ENCODE measurements around the gene NCMAP.

DNA sequence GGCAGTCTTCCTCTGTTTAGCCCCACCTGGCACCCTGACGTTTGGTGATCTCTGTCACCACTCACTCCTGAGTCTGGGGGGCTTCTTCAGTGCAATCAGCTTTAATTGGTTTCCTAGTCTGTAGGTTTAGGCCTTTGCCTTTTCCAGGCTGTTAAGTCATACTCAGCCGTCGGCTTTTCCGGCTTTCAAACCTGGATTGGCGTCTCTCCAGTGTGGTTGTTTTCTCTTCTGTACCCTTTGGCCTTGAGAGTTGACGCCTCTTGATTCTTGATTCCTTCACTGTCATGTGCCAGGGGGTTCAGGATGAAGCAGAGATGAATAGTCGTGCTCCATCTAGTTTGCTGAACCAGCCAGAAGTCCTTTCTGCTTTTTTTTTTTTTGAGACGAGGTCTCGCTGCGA, 24.9 kb downstream of the NCMAP start:
- TF ChIP-seq, protein P1, sequence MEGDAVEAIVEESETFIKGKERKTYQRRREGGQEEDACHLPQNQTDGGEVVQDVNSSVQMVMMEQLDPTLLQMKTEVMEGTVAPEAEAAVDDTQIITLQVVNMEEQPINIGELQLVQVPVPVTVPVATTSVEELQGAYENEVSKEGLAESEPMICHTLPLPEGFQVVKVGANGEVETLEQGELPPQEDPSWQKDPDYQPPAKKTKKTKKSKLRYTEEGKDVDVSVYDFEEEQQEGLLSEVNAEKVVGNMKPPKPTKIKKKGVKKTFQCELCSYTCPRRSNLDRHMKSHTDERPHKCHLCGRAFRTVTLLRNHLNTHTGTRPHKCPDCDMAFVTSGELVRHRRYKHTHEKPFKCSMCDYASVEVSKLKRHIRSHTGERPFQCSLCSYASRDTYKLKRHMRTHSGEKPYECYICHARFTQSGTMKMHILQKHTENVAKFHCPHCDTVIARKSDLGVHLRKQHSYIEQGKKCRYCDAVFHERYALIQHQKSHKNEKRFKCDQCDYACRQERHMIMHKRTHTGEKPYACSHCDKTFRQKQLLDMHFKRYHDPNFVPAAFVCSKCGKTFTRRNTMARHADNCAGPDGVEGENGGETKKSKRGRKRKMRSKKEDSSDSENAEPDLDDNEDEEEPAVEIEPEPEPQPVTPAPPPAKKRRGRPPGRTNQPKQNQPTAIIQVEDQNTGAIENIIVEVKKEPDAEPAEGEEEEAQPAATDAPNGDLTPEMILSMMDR (IDR thresholded peaks at IDR 0.05; ENCODE audit: low read depth, low read length, poor library complexity, severe bottlenecking): no peak
- TF ChIP-seq EZH2phosphoT487 (IDR thresholded peaks at IDR 0.05; ENCODE audit: borderline replicate concordance, low read length): no peak
